HEK293 (cell line): Measurements from ENCODE around the gene DAGLB.

Experiments used
- CTCF ChIA-PET: fragments of 350-600 bp; formaldehyde crosslinking; extraction: SDS; loops from one replicate; lab custom pipeline; 2021; ENCODE audit warnings: antibody characterized with exemption; lab: Yijun Ruan, JAX
- POLR2A ChIA-PET: fragments of 300-600 bp; formaldehyde crosslinking; extraction: SDS; loops from one replicate; lab custom pipeline; 2020; ENCODE audit warnings: antibody characterized with exemption, inconsistent platforms; lab: Yijun Ruan, JAX
- H3K27ac ChIP-seq: fragments of 200-500 bp; sonication (Bioruptor generic); 2 replicates; pipeline ENCODE4 v1.5.1; 2014; ENCODE audit warnings: low read depth, low read length, control low read depth, inconsistent platforms; ENCODE audit errors: extremely low read depth
- H3K36me3 ChIP-seq, 2 experiments: fragments of 200-500 bp in 1 of 2; sonication (Bioruptor generic) in 1 of 2; 1 replicate in 1 of 2; 2 replicates in 1 of 2; pipeline ENCODE4 v1.5.1; 2014 to 2017; ENCODE audit warnings: inconsistent platforms in 2 of 2, low read length in 2 of 2; ENCODE audit not compliant: control insufficient read depth in 2 of 2, insufficient read depth in 1 of 2
- H3K4me1 ChIP-seq: fragments of 200-500 bp; sonication (Bioruptor generic); 2 replicates; pipeline ENCODE4 v1.5.1; 2014; ENCODE audit warnings: mild to moderate bottlenecking, low read length, inconsistent platforms; ENCODE audit not compliant: control insufficient read depth, insufficient read depth
- H3K4me3 ChIP-seq: 2 replicates; pipeline ENCODE4 v1.5.1; 2011; ENCODE audit warnings: low read depth, mild to moderate bottlenecking, control low read depth, low read length, moderate library complexity
- H3K9me3 ChIP-seq: fragments of 200-500 bp; sonication (Bioruptor generic); 2 replicates; pipeline ENCODE4 v1.5.1; 2014; ENCODE audit warnings: low read depth, low read length, inconsistent platforms; ENCODE audit not compliant: control insufficient read depth, insufficient read depth
- GLIS1 ChIP-seq: fragments of 450-650 bp; formaldehyde crosslinking; IDR thresholded peaks from 2 replicates; pipeline ENCODE4 v1.5.1; 2016; ENCODE audit warnings: missing biosample characterization, missing genetic modification characterization
- KLF1 ChIP-seq: fragments of 450-650 bp; formaldehyde crosslinking; IDR thresholded peaks from 2 replicates; pipeline ENCODE4 v1.5.1; 2016; ENCODE audit warnings: missing biosample characterization, missing genetic modification characterization
- PRDM4 ChIP-seq: fragments of 450-650 bp; formaldehyde crosslinking; IDR thresholded peaks from 2 replicates; pipeline ENCODE4 v1.5.1; 2017; ENCODE audit warnings: missing biosample characterization, missing genetic modification characterization
- SCRT2 ChIP-seq: fragments of 450-650 bp; formaldehyde crosslinking; IDR thresholded peaks from 2 replicates; pipeline ENCODE4 v1.5.1; 2016; ENCODE audit warnings: missing biosample characterization, missing genetic modification characterization
- YY2 ChIP-seq: fragments of 450-650 bp; formaldehyde crosslinking; IDR thresholded peaks from 2 replicates; pipeline ENCODE4 v1.5.1; 2016; ENCODE audit warnings: missing biosample characterization, missing genetic modification characterization
- ZFP3 ChIP-seq: fragments of 450-650 bp; formaldehyde crosslinking; IDR thresholded peaks from 2 replicates; pipeline ENCODE4 v1.5.1; 2016; ENCODE audit warnings: low read depth, missing biosample characterization, missing genetic modification characterization
- ZFP41 ChIP-seq: fragments of 450-650 bp; formaldehyde crosslinking; IDR thresholded peaks from 2 replicates; pipeline ENCODE4 v1.5.1; 2016; ENCODE audit warnings: missing biosample characterization, missing genetic modification characterization, borderline replicate concordance
- ZIC2 ChIP-seq: fragments of 450-650 bp; formaldehyde crosslinking; IDR thresholded peaks from 2 replicates; pipeline ENCODE4 v1.5.1; 2016; ENCODE audit warnings: missing biosample characterization, missing genetic modification characterization
- ZNF148 ChIP-seq: fragments of 450-650 bp; formaldehyde crosslinking; IDR thresholded peaks from 2 replicates; pipeline ENCODE4 v1.5.0; 2017; ENCODE audit warnings: missing biosample characterization, missing genetic modification characterization, borderline replicate concordance
- ZNF341 ChIP-seq: fragments of 450-650 bp; formaldehyde crosslinking; IDR thresholded peaks from 2 replicates; pipeline ENCODE4; 2016; ENCODE audit warnings: low read depth, missing biosample characterization, missing genetic modification characterization
- ZNF350 ChIP-seq: fragments of 450-650 bp; formaldehyde crosslinking; IDR thresholded peaks from 2 replicates; pipeline ENCODE4 v1.5.0; 2017; ENCODE audit warnings: missing biosample characterization, mild to moderate bottlenecking, missing genetic modification characterization
- ZNF366 ChIP-seq: fragments of 450-650 bp; formaldehyde crosslinking; conservative IDR thresholded peaks from 2 replicates; pipeline ENCODE4 v1.5.1; 2016; ENCODE audit warnings: missing biosample characterization, missing genetic modification characterization
- ZNF423 ChIP-seq: fragments of 450-650 bp; formaldehyde crosslinking; IDR thresholded peaks from 2 replicates; pipeline ENCODE4 v1.5.1; 2016; ENCODE audit warnings: missing biosample characterization, missing genetic modification characterization
- ZNF510 ChIP-seq: fragments of 450-650 bp; formaldehyde crosslinking; IDR thresholded peaks from 2 replicates; pipeline ENCODE4 v1.5.1; 2018; ENCODE audit warnings: mild to moderate bottlenecking, missing genetic modification characterization, missing biosample characterization; ENCODE audit not compliant: insufficient replicate concordance
- ZNF600 ChIP-seq: fragments of 450-650 bp; formaldehyde crosslinking; IDR thresholded peaks from 2 replicates; pipeline ENCODE4 v1.5.1; 2016; ENCODE audit warnings: missing biosample characterization, missing genetic modification characterization
- ZNF629 ChIP-seq: fragments of 450-650 bp; formaldehyde crosslinking; IDR thresholded peaks from 2 replicates; pipeline ENCODE4 v1.5.1; 2017; ENCODE audit warnings: missing biosample characterization, missing genetic modification characterization
- ZNF692 ChIP-seq: fragments of 450-650 bp; formaldehyde crosslinking; IDR thresholded peaks from 2 replicates; pipeline ENCODE4 v1.5.1; 2016; ENCODE audit warnings: missing biosample characterization, missing genetic modification characterization
- ZSCAN23 ChIP-seq: fragments of 450-650 bp; formaldehyde crosslinking; IDR thresholded peaks from 2 replicates; pipeline ENCODE4 v1.5.1; 2016; ENCODE audit warnings: missing biosample characterization, missing genetic modification characterization

The DAGLB gene

GRCh38 chr7:6392712-6393666, 54.8 kb downstream of the DAGLB start:
- ChIA-PET POLR2A (no interaction called here), CTCF (interaction anchor here (1.0 kb wide), 1 partner anchor 44 kb away, joined by 3 read pairs; no protein-coding TSS in a partner anchor)
- Histone ChIP-seq H3K9me3 (no peaks in the 10 kb centered on the region), H3K4me3 (no peak overlapping the region), H3K27ac (0 out of 2 replicates have a peak overlapping the region, but pooled peaks have one; percentile 42), H3K4me1 (peaks cover 17% of the 10 kb centered on the region), H3K36me3 (peaks cover 28 to 50% of the 10 kb centered on the region in 2 experiments)
- TF ChIP-seq ZNF510 (no peak), ZNF692 (tag by site-specific recombination) (no peak), SCRT2 (tag by site-specific recombination) (no peak), ZNF341 (tag by site-specific recombination) (peak; percentile 51), GLIS1 (tag by site-specific recombination) (peak; percentile 41; the same call in 1 of the 2 replicates), ZFP41 (tag by site-specific recombination) (no peak), ZNF423 (tag by site-specific recombination) (peak; percentile 63; the same call in 1 of the 2 replicates), ZNF600 (tag by site-specific recombination) (0 out of 2 replicates have a peak, but pooled peaks have one; percentile 40), KLF1 (tag by site-specific recombination) (peak; percentile 70), ZNF629 (tag by site-specific recombination) (peak; percentile 20; the same call in 1 of the 2 replicates), ZIC2 (tag by site-specific recombination) (peak; percentile 84)
- TF ChIP-seq, all 188 proteins: peak for 7

- CTCF ChIA-PET, result interaction anchor here (0.7 kb wide), 1 partner anchor 751 kb away, joined by 7 read pairs; no protein-coding TSS in a partner anchor
These were observed 58.0 kb downstream of the DAGLB start for GRCh38 chr7:6389728-6390127.

More at GRCh38 chr7:6389728-6390127, 58.0 kb downstream of the DAGLB start:
- H3K4me3 ChIP-seq, result no peak overlapping the region
- H3K9me3 ChIP-seq, result no peaks in the 10 kb centered on the region
- no peak overlapping the region for H3K27ac ChIP-seq
- H3K36me3 ChIP-seq, result peaks cover 34 to 50% of the 10 kb centered on the region in 2 experiments
- H3K4me1 ChIP-seq, result peaks cover 27% of the 10 kb centered on the region
- TF ChIP-seq ZNF510, result no peak
- no peak for TF ChIP-seq PRDM4 (tag by site-specific recombination)
- no peak for TF ChIP-seq ZNF148 (tag by site-specific recombination)
- TF ChIP-seq ZFP3 (tag by site-specific recombination), result no peak
- no peak for TF ChIP-seq ZNF350 (tag by site-specific recombination)
- no peak for TF ChIP-seq ZSCAN23 (tag by site-specific recombination)
- peak; percentile 67 for TF ChIP-seq ZNF366 (tag by site-specific recombination)
- TF ChIP-seq YY2 (tag by site-specific recombination), result no peak
- TF ChIP-seq, all 188 proteins: peak for 1
- POLR2A ChIA-PET, result no interaction called here
